Suprapubic skin (tissue), 4 donors: ENCODE data around the gene MAP2K4. TPM values are rescaled to one million over a fixed set of nuclear protein-coding genes. Genes with fewer than 3 reads are reported as not detected.

Experiments
- DNase-seq, 2 donors: peaks; one replicate each; pipeline ENCODE4 v3.0.0-alpha.2; 2019; ENCODE audit warnings: low spot score in 2 of 2
- H3K27ac ChIP-seq: fragments of 200-600 bp; sonication (generic); one replicate; pipeline ENCODE4 v1.5.1; 2019
- H3K27me3 ChIP-seq: fragments of 200-600 bp; sonication (generic); one replicate; pipeline ENCODE4 v1.5.1; 2019
- H3K36me3 ChIP-seq: fragments of 200-600 bp; sonication (generic); one replicate; pipeline ENCODE4 v1.5.1; 2019
- H3K4me1 ChIP-seq: fragments of 200-600 bp; sonication (generic); one replicate; pipeline ENCODE4 v1.5.1; 2019
- H3K4me3 ChIP-seq: fragments of 200-600 bp; sonication (generic); one replicate; pipeline ENCODE4 v1.5.1; 2019; ENCODE audit warnings: mild to moderate bottlenecking
- H3K9me3 ChIP-seq: fragments of 200-600 bp; sonication (generic); one replicate; pipeline ENCODE4 v1.5.1; 2019
- EP300 ChIP-seq: sonication (generic); formaldehyde crosslinking; IDR thresholded peaks from one replicate; pipeline ENCODE4 v1.6.1; 2017; ENCODE audit warnings: antibody characterized with exemption
- POLR2A ChIP-seq, 2 donors: fragments of 450-650 bp; IDR thresholded peaks; one replicate each; pipeline ENCODE4 v1.6.1; 2017; ENCODE audit warnings: antibody characterized with exemption in 2 of 2, mild to moderate bottlenecking in 2 of 2, moderate library complexity in 2 of 2
- POLR2AphosphoS5 ChIP-seq, 3 donors: sonication (generic); formaldehyde crosslinking; IDR thresholded peaks; one replicate each; pipeline ENCODE4 v1.6.1; 2017; ENCODE audit warnings: antibody characterized with exemption in 3 of 3
- WGBS: methylation state at CpG from one replicate; pipeline ENCODE4 v1.1.5; 2018; 5-methylcytosine and 5-hydroxymethylcytosine counted together
- total RNA-seq, 4 donors: library from RNA; depleted of rRNA; stranded (reverse); fragments of >200 nt; gene quantifications; one replicate each; pipeline ENCODE4 v1.1.0, GENCODE V29; 2016
- TF ChIP-seq, protein P1 (sequence below), 2 donors: fragments of 200-600 bp in 1 of 2; fragments of 450-650 bp in 1 of 2; sonication (generic) in 1 of 2; IDR thresholded peaks; one replicate each; pipeline ENCODE4 v1.5.1; 2016 to 2019; ENCODE audit warnings: antibody characterized with exemption in 2 of 2, mild to moderate bottlenecking in 1 of 2, moderate library complexity in 1 of 2

MAP2K4 gene
- total RNA-seq, 4 donors from 2014 or later: 29.3 to 35.7 (median 32.3) TPM

DNA sequence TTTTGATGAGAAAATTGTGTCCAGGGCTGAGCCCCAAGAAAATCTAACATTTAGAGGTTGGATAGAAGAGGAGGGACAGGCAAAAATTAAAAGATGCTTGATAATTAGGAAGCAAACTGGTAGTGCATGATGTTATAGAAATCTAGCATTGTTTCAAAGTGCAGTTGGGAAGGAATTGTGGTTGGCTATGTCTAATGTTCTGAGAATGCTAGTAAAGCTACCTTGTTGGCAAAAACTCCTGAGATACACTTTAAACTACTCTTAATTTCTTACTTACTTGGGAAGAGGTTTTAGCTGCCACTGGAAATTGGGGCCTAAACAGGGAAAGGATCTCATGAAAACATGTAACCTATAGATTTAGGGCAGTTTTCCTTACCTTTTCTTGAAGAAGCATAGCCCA lies 48.3 kb downstream of the MAP2K4 start:
- no peaks in the 10 kb centered on the region for H3K27me3 ChIP-seq
- H3K4me3 ChIP-seq: no peak overlapping the region
- H3K27ac ChIP-seq: no peak overlapping the region
- TF ChIP-seq EP300 (no peak), POLR2A (IDR thresholded peaks at IDR 0.05) (no peak), POLR2AphosphoS5 (IDR thresholded peaks at IDR 0.05) (no peak)
- TF ChIP-seq, protein P1, sequence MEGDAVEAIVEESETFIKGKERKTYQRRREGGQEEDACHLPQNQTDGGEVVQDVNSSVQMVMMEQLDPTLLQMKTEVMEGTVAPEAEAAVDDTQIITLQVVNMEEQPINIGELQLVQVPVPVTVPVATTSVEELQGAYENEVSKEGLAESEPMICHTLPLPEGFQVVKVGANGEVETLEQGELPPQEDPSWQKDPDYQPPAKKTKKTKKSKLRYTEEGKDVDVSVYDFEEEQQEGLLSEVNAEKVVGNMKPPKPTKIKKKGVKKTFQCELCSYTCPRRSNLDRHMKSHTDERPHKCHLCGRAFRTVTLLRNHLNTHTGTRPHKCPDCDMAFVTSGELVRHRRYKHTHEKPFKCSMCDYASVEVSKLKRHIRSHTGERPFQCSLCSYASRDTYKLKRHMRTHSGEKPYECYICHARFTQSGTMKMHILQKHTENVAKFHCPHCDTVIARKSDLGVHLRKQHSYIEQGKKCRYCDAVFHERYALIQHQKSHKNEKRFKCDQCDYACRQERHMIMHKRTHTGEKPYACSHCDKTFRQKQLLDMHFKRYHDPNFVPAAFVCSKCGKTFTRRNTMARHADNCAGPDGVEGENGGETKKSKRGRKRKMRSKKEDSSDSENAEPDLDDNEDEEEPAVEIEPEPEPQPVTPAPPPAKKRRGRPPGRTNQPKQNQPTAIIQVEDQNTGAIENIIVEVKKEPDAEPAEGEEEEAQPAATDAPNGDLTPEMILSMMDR (IDR thresholded peaks at IDR 0.05): no peak
- no peak for DNase-seq
- no peaks in the 10 kb centered on the region for H3K4me1 ChIP-seq
- H3K9me3 ChIP-seq: no peaks in the 10 kb centered on the region
- peaks cover 8% of the 10 kb centered on the region for H3K36me3 ChIP-seq

DNA sequence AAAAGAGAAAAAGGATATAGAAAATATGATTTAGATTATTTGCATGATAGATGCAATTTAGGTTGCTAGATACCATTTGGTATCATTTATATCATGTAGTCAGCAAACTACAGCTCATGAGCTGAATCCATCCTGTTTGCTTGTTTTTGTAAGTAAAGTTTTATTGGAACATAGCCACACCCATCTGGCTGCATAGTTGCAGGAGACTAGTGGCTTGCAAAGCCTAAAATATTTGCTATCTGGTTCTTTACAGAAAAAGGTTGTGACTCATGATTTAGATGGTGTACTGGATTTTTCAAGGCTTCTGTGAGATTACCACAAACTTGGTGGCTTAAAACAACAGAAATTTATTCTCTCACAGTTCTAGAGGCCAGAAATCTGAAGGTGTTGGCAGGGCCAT lies 49.9 kb downstream of the MAP2K4 start:
- TF ChIP-seq EP300: no peak
- TF ChIP-seq, protein P1 (IDR thresholded peaks at IDR 0.05): no peak
- no peak for TF ChIP-seq POLR2A (IDR thresholded peaks at IDR 0.05)
- no peak for TF ChIP-seq POLR2AphosphoS5 (IDR thresholded peaks at IDR 0.05)
- no peaks in the 10 kb centered on the region for H3K9me3 ChIP-seq
- H3K4me3 ChIP-seq: no peak overlapping the region
- no peak for DNase-seq
- no peak overlapping the region for H3K27ac ChIP-seq
- H3K36me3 ChIP-seq: peaks cover 6% of the 10 kb centered on the region
- H3K27me3 ChIP-seq: no peaks in the 10 kb centered on the region
- no peaks in the 10 kb centered on the region for H3K4me1 ChIP-seq

DNA sequence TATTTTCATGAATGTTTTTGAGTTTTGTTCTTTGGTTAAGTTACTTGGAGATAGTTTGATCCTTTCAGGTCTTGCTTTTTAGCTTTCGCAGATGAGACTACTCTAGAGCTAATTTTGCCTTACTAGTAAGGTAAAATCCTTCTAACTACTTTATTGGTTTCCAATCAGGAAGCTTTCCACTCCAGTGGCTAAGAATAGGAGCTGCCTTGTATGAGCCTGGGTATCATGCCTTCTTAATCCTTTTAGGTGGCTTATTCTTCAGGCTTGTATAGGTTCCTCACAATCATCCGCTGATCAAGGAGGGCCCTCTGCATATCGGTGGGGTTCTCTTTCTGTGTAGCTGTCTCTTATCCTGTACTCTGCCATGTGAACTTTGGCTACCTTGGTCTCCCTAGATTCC lies 53.7 kb downstream of the MAP2K4 start:
- WGBS: 67% methylated on average over 3 of the region's 3 CpGs
- DNase-seq: no peak
- H3K27ac ChIP-seq: no peak overlapping the region
- H3K36me3 ChIP-seq: peaks cover 25% of the 10 kb centered on the region
- no peak overlapping the region for H3K4me3 ChIP-seq
- H3K4me1 ChIP-seq: no peaks in the 10 kb centered on the region
- TF ChIP-seq, protein P1 (IDR thresholded peaks at IDR 0.05): no peak
- no peak for TF ChIP-seq POLR2AphosphoS5 (IDR thresholded peaks at IDR 0.05)
- TF ChIP-seq EP300: no peak
- no peak for TF ChIP-seq POLR2A (IDR thresholded peaks at IDR 0.05)
- no peaks in the 10 kb centered on the region for H3K27me3 ChIP-seq
- H3K9me3 ChIP-seq: no peaks in the 10 kb centered on the region

DNA sequence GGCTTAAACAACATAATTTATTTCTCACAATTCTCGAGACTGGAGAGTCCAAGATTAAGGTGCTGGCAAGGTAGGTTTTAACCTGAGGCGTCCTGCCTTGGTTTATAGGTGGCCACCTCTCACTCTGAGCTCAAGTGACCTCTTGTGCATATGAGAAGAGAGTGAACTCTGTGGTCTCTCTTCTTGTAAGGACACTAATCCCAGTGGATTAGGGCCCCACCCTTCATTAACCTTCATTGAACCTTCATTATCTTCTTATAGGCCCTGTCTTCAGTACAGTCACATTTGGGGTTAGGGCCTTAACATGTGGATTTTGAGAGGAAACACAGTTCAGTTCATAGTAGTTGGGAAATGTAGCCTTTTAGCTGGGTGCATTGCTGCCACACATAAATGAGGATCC lies 57.1 kb downstream of the MAP2K4 start:
- Histone ChIP-seq H3K36me3 (peaks cover 30% of the 10 kb centered on the region), H3K27ac (no peak overlapping the region), H3K9me3 (no peaks in the 10 kb centered on the region), H3K27me3 (no peaks in the 10 kb centered on the region), H3K4me1 (no peaks in the 10 kb centered on the region), H3K4me3 (no peak overlapping the region)
- no peak for DNase-seq
- TF ChIP-seq, protein P1 (IDR thresholded peaks at IDR 0.05): no peak
- no peak for TF ChIP-seq POLR2AphosphoS5 (IDR thresholded peaks at IDR 0.05)
- no peak for TF ChIP-seq EP300
- no peak for TF ChIP-seq POLR2A (IDR thresholded peaks at IDR 0.05)
- 77% methylated on average over 2 of the region's 2 CpGs for WGBS

DNA sequence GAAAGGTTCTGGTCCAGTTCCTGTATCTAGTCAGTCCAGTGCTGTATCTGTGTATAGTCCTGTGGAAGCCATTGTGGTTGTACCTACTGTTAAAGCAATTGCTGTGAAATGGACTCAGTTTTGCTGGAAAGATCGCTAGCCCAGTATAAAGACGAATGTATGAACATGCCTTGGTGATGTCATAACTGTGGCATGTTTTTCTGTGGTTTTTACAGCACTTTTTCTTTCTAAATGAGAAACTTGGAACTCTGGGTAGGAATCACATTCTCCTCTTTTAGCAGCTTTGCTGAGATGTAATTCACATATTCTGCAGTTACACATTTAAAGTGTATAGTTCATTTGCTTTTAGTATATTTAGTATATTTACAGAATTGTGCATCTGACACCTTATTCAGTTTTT lies 58.1 kb downstream of the MAP2K4 start:
- Histone ChIP-seq H3K9me3 (no peaks in the 10 kb centered on the region), H3K27ac (no peak overlapping the region), H3K4me1 (no peaks in the 10 kb centered on the region), H3K36me3 (peaks cover 28% of the 10 kb centered on the region), H3K4me3 (no peak overlapping the region), H3K27me3 (no peaks in the 10 kb centered on the region)
- 47% methylated on average over 2 of the region's 2 CpGs for WGBS
- TF ChIP-seq POLR2AphosphoS5 (IDR thresholded peaks at IDR 0.05) (no peak), EP300 (no peak), POLR2A (IDR thresholded peaks at IDR 0.05) (no peak)
- TF ChIP-seq, protein P1 (IDR thresholded peaks at IDR 0.05): no peak
- DNase-seq: no peak
